ENCODE results near the gene CHD2. TPM values are rescaled to one million over a fixed set of nuclear protein-coding genes. Genes with fewer than 3 reads are reported as not detected.
"Not testable (repeated sequence)": the region's sequence is repeated elsewhere in the genome, so short reads cannot be mapped to it uniquely, and the experiment has no call there.

Gene CHD2
- total RNA-seq, 1 donor from 2014 or later, result 89.9 TPM

DNA sequence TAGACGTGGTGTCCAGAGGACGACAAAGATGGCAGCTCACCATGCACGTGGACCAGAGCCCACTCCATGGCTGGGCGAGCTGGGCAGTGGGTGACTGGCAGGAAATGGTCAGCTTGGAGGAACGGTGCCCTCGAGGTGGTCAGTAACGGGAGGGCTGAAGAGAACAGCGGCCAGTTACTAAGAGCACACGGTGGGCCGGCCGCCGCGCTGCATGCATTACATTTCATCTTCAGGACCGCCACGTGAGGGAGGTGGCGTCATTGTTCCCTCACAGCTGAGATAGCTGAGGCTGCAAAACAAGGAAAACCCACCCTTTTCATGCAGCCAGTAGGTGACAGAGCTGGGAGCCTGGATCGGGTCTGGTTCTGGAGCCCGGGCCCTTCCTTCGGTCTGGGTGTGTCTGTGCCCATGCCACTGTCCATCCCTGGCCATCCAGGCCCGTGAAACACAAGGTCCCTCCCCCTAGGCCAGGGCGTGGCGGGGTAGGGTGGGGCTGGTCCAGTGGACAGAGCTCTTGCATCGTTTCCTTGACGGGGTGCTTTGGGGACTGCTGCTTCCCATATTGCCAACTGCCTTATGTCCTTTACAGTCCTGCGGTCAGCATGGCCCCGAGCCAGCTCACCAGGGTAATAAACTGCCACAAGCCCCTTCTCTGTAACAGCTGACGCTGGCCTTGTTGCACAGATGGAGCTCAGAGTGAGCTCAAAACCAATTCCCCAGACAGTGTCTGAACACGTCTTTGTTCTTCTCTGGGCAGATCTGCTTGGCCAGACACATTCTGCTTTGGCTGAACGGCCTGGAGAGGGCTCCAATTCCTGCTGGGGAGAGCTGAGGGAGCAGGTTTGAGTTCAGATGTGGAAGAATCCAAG, 137.1 kb downstream of the CHD2 start:
- H3K27me3 Mint-ChIP-seq (ENCODE audit: unreplicated experiment), result no peaks in the 10 kb centered on the region

DNA sequence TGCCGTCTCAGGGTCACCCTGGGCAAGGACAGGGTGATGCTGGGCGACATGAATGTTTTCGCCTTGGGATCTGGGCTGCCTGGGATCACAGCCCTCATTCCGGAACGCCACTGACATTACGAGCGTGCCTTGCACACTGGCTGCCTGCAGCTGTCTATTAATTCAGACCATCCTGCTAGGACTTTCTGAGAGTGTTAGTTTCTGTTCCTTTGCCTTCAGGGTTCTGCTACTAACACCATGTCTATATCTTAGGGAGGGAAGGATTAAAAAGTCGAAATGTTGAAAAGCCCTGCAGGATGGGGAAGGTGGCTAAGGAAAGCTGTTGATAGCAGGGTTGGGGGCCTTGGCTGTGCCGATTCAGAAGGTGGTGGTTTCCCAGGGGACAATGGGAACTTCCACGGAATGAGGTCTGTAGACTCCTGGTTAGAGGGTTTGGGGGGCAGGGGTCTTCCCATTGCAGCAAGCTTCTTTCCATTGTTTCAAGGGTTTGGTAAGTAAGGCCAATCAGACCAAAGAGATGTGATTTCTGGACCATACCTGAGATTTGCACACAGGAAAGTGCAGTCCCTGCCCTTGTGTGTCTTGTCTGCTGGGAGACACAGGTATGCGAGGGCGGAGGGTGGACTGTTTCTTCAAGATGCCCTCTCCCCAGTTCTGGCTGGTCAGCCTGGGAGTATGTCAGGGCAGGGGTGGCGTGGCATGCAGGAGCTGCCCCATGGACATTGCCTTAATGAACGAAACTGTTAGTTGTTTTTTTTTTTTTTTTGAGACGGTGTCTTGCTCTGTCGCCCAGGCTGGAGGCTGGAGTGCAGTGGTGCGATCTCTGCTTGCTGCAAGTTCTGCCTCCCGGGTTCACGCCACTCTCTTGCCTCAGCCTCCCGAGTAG, 137.9 kb downstream of the CHD2 start:
- no peak for DNase-seq (ENCODE audit: extremely low spot score, unreplicated experiment)
- no peak overlapping the region for H3K4me3 Mint-ChIP-seq (ENCODE audit: unreplicated experiment)

More for the DNA sequence above, 137.1 kb downstream of the CHD2 start:
- Mint-ChIP-seq H3K9me3 (ENCODE audit: unreplicated experiment) (no peaks in the 10 kb centered on the region), H3K4me3 (ENCODE audit: unreplicated experiment) (no peak overlapping the region), H3K36me3 (ENCODE audit: unreplicated experiment) (no peaks in the 10 kb centered on the region), H3K4me1 (ENCODE audit: unreplicated experiment) (peaks cover 12% of the 10 kb centered on the region), H3K27ac (ENCODE audit: unreplicated experiment) (no peak overlapping the region)
- TF ChIP-seq, protein P1, sequence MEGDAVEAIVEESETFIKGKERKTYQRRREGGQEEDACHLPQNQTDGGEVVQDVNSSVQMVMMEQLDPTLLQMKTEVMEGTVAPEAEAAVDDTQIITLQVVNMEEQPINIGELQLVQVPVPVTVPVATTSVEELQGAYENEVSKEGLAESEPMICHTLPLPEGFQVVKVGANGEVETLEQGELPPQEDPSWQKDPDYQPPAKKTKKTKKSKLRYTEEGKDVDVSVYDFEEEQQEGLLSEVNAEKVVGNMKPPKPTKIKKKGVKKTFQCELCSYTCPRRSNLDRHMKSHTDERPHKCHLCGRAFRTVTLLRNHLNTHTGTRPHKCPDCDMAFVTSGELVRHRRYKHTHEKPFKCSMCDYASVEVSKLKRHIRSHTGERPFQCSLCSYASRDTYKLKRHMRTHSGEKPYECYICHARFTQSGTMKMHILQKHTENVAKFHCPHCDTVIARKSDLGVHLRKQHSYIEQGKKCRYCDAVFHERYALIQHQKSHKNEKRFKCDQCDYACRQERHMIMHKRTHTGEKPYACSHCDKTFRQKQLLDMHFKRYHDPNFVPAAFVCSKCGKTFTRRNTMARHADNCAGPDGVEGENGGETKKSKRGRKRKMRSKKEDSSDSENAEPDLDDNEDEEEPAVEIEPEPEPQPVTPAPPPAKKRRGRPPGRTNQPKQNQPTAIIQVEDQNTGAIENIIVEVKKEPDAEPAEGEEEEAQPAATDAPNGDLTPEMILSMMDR (IDR thresholded peaks at IDR 0.05), result peak; percentile 41
- DNase-seq (ENCODE audit: extremely low spot score, unreplicated experiment), result no peak

DNA sequence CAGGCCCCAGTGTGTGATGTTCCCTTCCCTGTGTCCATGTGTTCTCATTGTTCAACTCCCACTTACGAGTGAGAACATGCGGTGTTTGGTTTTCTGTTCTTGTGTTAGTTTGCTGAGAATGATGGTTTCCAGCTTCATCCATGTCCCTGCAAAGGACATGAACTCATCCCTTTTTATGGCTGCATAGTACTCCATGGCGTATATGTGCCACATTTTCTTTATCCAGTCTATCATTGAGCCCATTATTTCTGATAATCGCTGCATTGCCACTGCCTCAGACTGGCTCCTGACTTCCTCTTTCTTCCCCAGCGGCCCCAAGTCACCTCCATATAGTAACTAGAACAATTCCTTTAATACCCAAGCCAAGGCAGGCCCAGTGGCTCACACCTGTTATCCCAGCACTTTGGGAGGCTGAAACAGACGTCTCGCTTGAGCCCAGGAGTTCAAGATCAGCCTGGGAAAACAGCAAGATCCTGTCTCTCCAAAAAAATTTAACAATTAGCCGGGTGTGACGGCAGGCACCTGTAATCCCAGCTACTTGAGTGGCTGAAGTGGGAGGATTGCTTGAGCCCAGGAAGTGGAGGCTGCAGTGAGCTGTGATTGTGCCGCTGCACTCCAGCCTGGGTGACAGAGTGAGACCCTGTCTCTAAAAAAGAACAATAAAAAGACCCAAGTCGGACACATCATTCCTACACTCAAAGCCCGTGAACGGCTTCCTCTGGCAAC, 139.6 kb downstream of the CHD2 start:
- H3K4me3 Mint-ChIP-seq (ENCODE audit: unreplicated experiment); H3K36me3 Mint-ChIP-seq (ENCODE audit: unreplicated experiment); H3K27ac Mint-ChIP-seq (ENCODE audit: unreplicated experiment); H3K9me3 Mint-ChIP-seq (ENCODE audit: unreplicated experiment); H3K27me3 Mint-ChIP-seq (ENCODE audit: unreplicated experiment); DNase-seq (ENCODE audit: extremely low spot score, unreplicated experiment): not testable (repeated sequence)
- H3K4me1 Mint-ChIP-seq (ENCODE audit: unreplicated experiment), result peaks cover 12% of the 10 kb centered on the region

More for the DNA sequence above, 137.9 kb downstream of the CHD2 start:
- Mint-ChIP-seq H3K4me1 (ENCODE audit: unreplicated experiment) (peaks cover 12% of the 10 kb centered on the region), H3K36me3 (ENCODE audit: unreplicated experiment) (no peaks in the 10 kb centered on the region), H3K27ac (ENCODE audit: unreplicated experiment) (no peak overlapping the region), H3K27me3 (ENCODE audit: unreplicated experiment) (no peaks in the 10 kb centered on the region), H3K9me3 (ENCODE audit: unreplicated experiment) (no peaks in the 10 kb centered on the region)
- TF ChIP-seq, protein P1 (IDR thresholded peaks at IDR 0.05), result no peak

DNA sequence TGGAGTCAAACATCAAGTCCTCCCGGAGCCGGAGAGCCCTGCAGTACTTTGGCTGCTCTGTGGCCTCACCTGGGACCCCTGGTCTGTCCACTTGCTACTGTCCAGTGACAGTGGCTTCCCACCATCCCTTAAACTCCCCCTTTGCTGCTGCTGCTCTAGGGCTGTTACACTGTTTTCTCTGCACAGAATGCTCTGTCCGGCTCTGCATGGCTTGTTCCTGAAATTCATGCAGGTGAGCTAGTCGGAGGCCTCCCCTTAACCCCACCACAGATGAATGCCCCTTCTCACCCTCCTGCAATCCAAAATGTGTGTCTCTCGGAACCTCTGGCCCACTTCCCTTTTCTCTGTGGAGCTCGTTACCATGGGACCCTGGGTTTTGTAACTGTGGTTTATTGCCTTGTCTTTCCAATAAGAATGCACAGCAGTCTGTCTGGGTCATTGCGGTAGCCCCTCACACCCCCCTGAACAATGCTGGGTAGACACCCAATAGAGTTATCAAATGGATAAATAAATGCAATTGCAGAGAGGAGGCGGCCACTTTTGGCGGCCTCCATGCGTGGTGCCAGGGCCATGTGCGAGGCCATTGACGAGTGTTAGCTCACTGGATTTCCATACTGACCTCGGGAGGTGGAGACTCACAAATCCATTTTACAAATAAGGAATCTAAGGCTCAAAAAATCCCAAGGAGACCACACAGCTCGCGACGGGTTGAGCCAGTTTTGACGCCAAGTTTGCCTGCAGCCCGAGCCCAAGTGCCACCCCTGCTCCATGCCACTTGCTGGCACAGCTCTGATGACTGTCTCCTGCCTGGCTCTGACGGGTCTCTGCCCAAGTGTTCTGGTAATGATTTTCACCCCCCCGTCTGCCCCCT, 140.4 kb downstream of the CHD2 start:
- Mint-ChIP-seq H3K36me3 (ENCODE audit: unreplicated experiment) (peaks cover 11% of the 10 kb centered on the region), H3K4me1 (ENCODE audit: unreplicated experiment) (peaks cover 12% of the 10 kb centered on the region), H3K27ac (ENCODE audit: unreplicated experiment) (no peak overlapping the region), H3K27me3 (ENCODE audit: unreplicated experiment) (no peaks in the 10 kb centered on the region), H3K4me3 (ENCODE audit: unreplicated experiment) (no peak overlapping the region), H3K9me3 (ENCODE audit: unreplicated experiment) (no peaks in the 10 kb centered on the region)
- TF ChIP-seq, protein P1 (IDR thresholded peaks at IDR 0.05), result no peak
- no peak for DNase-seq (ENCODE audit: extremely low spot score, unreplicated experiment)

DNA sequence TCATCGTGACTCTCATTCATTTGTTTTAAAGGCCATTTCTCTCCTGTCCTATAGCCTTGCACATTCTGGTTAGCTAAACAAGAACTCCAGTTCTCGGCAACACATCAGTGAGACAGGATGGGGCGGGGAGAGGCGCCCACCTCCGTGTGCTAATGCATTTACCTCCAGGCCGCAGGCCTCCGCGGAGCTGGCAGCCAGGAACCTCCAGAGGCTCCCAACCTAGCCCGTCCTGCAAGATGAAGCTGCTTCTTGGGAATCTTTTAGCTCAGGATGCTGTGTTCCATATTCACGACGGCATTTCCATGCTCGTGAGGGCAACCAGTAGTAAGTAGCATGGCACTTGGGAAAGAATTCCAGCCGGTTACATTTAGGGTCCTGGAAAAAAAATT, 141.0 kb downstream of the CHD2 start:
- H3K4me1 Mint-ChIP-seq (ENCODE audit: unreplicated experiment), result peaks cover 9% of the 10 kb centered on the region

More for the DNA sequence above, 141.0 kb downstream of the CHD2 start:
- H3K9me3 Mint-ChIP-seq (ENCODE audit: unreplicated experiment), result peaks cover 3% of the 10 kb centered on the region
- peaks cover 16% of the 10 kb centered on the region for H3K36me3 Mint-ChIP-seq (ENCODE audit: unreplicated experiment)
- TF ChIP-seq, protein P1 (IDR thresholded peaks at IDR 0.05), result no peak
- no peaks in the 10 kb centered on the region for H3K27me3 Mint-ChIP-seq (ENCODE audit: unreplicated experiment)
- no peak for DNase-seq (ENCODE audit: extremely low spot score, unreplicated experiment)
- H3K27ac Mint-ChIP-seq (ENCODE audit: unreplicated experiment), result no peak overlapping the region
- no peak overlapping the region for H3K4me3 Mint-ChIP-seq (ENCODE audit: unreplicated experiment)

Data from osteocyte (in vitro differentiated cells).